ENCODE measurements around the gene NAV2. TPM values are rescaled to one million over a fixed set of nuclear protein-coding genes. Genes with fewer than 3 reads are reported as not detected.

NAV2 gene
- total RNA-seq, 1 experiment from 2014 or later, result 46.3 TPM

- WGBS (ENCODE audit: extremely low coverage, insufficient read length, low lambda C conversion rate), result no CpG with 5 or more reads among the region's 7 CpGs
Observed at GRCh38 chr11:19957294-19957943, 244.8 kb downstream of the NAV2 start.

More at GRCh38 chr11:19957294-19957943, 244.8 kb downstream of the NAV2 start:
- no peaks in the 10 kb centered on the region for H3K79me1 ChIP-seq (ENCODE audit: insufficient read depth, low read depth, low read length, poor library complexity, severe bottlenecking)
- Mint-ChIP-seq H3K27ac (no peak overlapping the region; a peak in 2 of 7 replicates), H3K9me3 (no peaks in the 10 kb centered on the region; a peak in 1 of 5 replicates), H3K27me3 (ENCODE audit: low read depth) (peaks cover 2% of the 10 kb centered on the region; the same call in 1 of the 2 replicates), H3K4me1 (peaks cover 42 to 44% of the 10 kb centered on the region in 2 experiments), H3K4me3 (no peak overlapping the region), H3K36me3 (ENCODE audit: insufficient read depth in 1 of 3, low read depth in 3 of 3) (peaks cover 18 to 23% (median 20%) of the 10 kb centered on the region in 3 experiments; a peak in 6 of 7 replicates)
- H3K9me3 ChIP-seq (ENCODE audit: control insufficient read depth, low read depth, low read length), result no peaks in the 10 kb centered on the region
- H3K14ac ChIP-seq (ENCODE audit: insufficient read depth, low read length), result no peak overlapping the region; the same call in 1 of the 2 replicates
- H3K23me2 ChIP-seq (ENCODE audit: insufficient read length, low read depth, low read length, poor library complexity, severe bottlenecking), result no peaks in the 10 kb centered on the region
- no peak overlapping the region for H3K23ac ChIP-seq (ENCODE audit: insufficient read length, low read depth, low read length)
- no peak overlapping the region for H2BK15ac ChIP-seq (ENCODE audit: low read depth, low read length)
- H3K4me1 ChIP-seq (ENCODE audit: insufficient read depth, low read length), result peaks cover 15% of the 10 kb centered on the region; the same call in 1 of the 2 replicates
- H3K27me3 ChIP-seq (ENCODE audit: insufficient read depth, low read length), result no peaks in the 10 kb centered on the region
- H3K9ac ChIP-seq (ENCODE audit: extremely low read depth, insufficient read length, low read length), result no peak overlapping the region
- no peak overlapping the region for H2BK5ac ChIP-seq (ENCODE audit: insufficient read length, low read length)
- H3T11ph ChIP-seq (ENCODE audit: low read length), result no peak overlapping the region
- H3K18ac ChIP-seq (ENCODE audit: insufficient read length, low read depth, low read length), result no peak overlapping the region
- H3K4me2 ChIP-seq (ENCODE audit: insufficient read depth, insufficient read length, low read length), result no peak overlapping the region
- no peak overlapping the region for H2BK12ac ChIP-seq (ENCODE audit: insufficient read length, low read depth, low read length)
- H4K5ac ChIP-seq (ENCODE audit: insufficient read length, low read depth, low read length), result no peak overlapping the region
- no peaks in the 10 kb centered on the region; the same call in 1 of the 2 replicates for H3K79me2 ChIP-seq (ENCODE audit: insufficient read depth, low read length)
- DNase-seq, result no peak
- H4K8ac ChIP-seq (replicated peaks; ENCODE audit: insufficient read length, low read depth, low read length), result no peak overlapping the region
- no peak overlapping the region for H2AFZ ChIP-seq (ENCODE audit: low read length)
- TF ChIP-seq CTCF (conservative IDR thresholded peaks at IDR 0.05), result no peak
- no peak overlapping the region for H3K4ac ChIP-seq (ENCODE audit: low read depth, low read length)
- no peak overlapping the region for H2AK5ac ChIP-seq (ENCODE audit: insufficient read length, low read length)
- no peak overlapping the region for H3K27ac ChIP-seq (ENCODE audit: insufficient read length, low read depth, low read length)
- no peaks in the 10 kb centered on the region for H4K20me1 ChIP-seq (ENCODE audit: control insufficient read depth, insufficient read depth, insufficient read length)
- no peak overlapping the region for H2BK20ac ChIP-seq (ENCODE audit: low read depth, low read length, poor library complexity, severe bottlenecking)
- H3K56ac ChIP-seq (ENCODE audit: insufficient read length, low read depth, low read length), result no peak overlapping the region
- H4K91ac ChIP-seq (ENCODE audit: insufficient read length, low read depth, low read length), result no peak overlapping the region
- no peak overlapping the region for H2BK120ac ChIP-seq (ENCODE audit: low read depth, low read length, poor library complexity, severe bottlenecking)
